Stimulated activated CD4-positive, alpha-beta T cell treated with anti-CD3 and anti-CD28 coated beads, Interleukin-4, amount 100 ng/mL, for 4 hours (primary cell): ENCODE data around the gene USP6.
"Not testable (repeated sequence)": the region's sequence is repeated elsewhere in the genome, so short reads cannot be mapped to it uniquely, and the experiment has no call there.

ENCODE experiments used
- DNase-seq, 2 experiments: peaks; one replicate each; pipeline ENCODE4 v3.0.0-alpha.2; 2020

USP6 gene

GRCh38 chr17:5122586-5123342, 6.9 kb downstream of the USP6 start:
- no peak for DNase-seq

- DNase-seq = no peak
These were observed 7.7 kb downstream of the USP6 start for GRCh38 chr17:5123343-5124124.

- DNase-seq = not testable (repeated sequence)
These were observed 8.4 kb downstream of the USP6 start for GRCh38 chr17:5124125-5124760.

GRCh38 chr17:5124896-5125295, 9.1 kb downstream of the USP6 start:
- not testable (repeated sequence) for DNase-seq

GRCh38 chr17:5126719-5127488, 11.1 kb downstream of the USP6 start:
- no peak for DNase-seq

GRCh38 chr17:5127910-5128309, 12.1 kb downstream of the USP6 start:
- DNase-seq = no peak

- not testable (repeated sequence) for DNase-seq
These were observed 12.6 kb downstream of the USP6 start for GRCh38 chr17:5128387-5128786.

- DNase-seq = no peak
These were observed 13.2 kb downstream of the USP6 start for GRCh38 chr17:5128905-5129535.

GRCh38 chr17:5129770-5130169, 13.9 kb downstream of the USP6 start:
- not testable (repeated sequence) for DNase-seq

- not testable (repeated sequence) for DNase-seq
These were observed 14.4 kb downstream of the USP6 start for GRCh38 chr17:5130261-5130660.

- DNase-seq = not testable (repeated sequence)
These were observed 14.9 kb downstream of the USP6 start for GRCh38 chr17:5130687-5131086.

GRCh38 chr17:5131146-5131715, 15.4 kb downstream of the USP6 start:
- no peak for DNase-seq

- DNase-seq = not testable (repeated sequence)
These were observed 16.1 kb downstream of the USP6 start for GRCh38 chr17:5131799-5132502.

GRCh38 chr17:5132503-5133225, 16.8 kb downstream of the USP6 start:
- not testable (repeated sequence) for DNase-seq

- no peak for DNase-seq
These were observed 17.5 kb downstream of the USP6 start for GRCh38 chr17:5133311-5133710.

GRCh38 chr17:5133961-5134360, 18.1 kb downstream of the USP6 start:
- not testable (repeated sequence) for DNase-seq

GRCh38 chr17:5134571-5134970, 18.7 kb downstream of the USP6 start:
- not testable (repeated sequence) for DNase-seq

- not testable (repeated sequence) for DNase-seq
These were observed 19.4 kb downstream of the USP6 start for GRCh38 chr17:5135131-5135712.

GRCh38 chr17:5135726-5136579, 20.1 kb downstream of the USP6 start:
- no peak for DNase-seq
